ENCODE results near the gene PLPP3.
A peak's percentile ranks its signal among the peaks of the same experiment; 100 is the strongest.

PLPP3 gene

GRCh38 chr1:56496158-56496557, 83.2 kb downstream of the PLPP3 start:
- no peak for TF ChIP-seq CTCF (IDR thresholded peaks at IDR 0.05)
- no peak overlapping the region for H3K4me3 Mint-ChIP-seq
- no peak for DNase-seq
- peaks cover 4% of the 10 kb centered on the region for H3K9me3 Mint-ChIP-seq
- H3K27me3 Mint-ChIP-seq (ENCODE audit: low read depth, poor library complexity) = no peaks in the 10 kb centered on the region
- peaks cover 55% of the 10 kb centered on the region for H3K4me1 Mint-ChIP-seq
- H3K36me3 Mint-ChIP-seq (ENCODE audit: low read depth) = peaks cover 53% of the 10 kb centered on the region
- peak overlapping the region; percentile 0 for H3K27ac Mint-ChIP-seq

- peaks cover 4% of the 10 kb centered on the region for H3K9me3 Mint-ChIP-seq
- DNase-seq = no peak
- H3K27ac Mint-ChIP-seq = no peak overlapping the region
- no peak for TF ChIP-seq CTCF (IDR thresholded peaks at IDR 0.05)
- H3K4me1 Mint-ChIP-seq = peaks cover 55% of the 10 kb centered on the region
- no peak overlapping the region for H3K4me3 Mint-ChIP-seq
- H3K36me3 Mint-ChIP-seq (ENCODE audit: low read depth) = peaks cover 50% of the 10 kb centered on the region
- no peaks in the 10 kb centered on the region for H3K27me3 Mint-ChIP-seq (ENCODE audit: low read depth, poor library complexity)
Measured at GRCh38 chr1:56495538-56495937, 83.8 kb downstream of the PLPP3 start.

GRCh38 chr1:56494306-56494705, 85.1 kb downstream of the PLPP3 start:
- H3K27me3 Mint-ChIP-seq (ENCODE audit: low read depth, poor library complexity) = no peaks in the 10 kb centered on the region
- no peak overlapping the region for H3K27ac Mint-ChIP-seq
- no peak for TF ChIP-seq CTCF (IDR thresholded peaks at IDR 0.05)
- no peak overlapping the region for H3K4me3 Mint-ChIP-seq
- no peak for DNase-seq
- peaks cover 42% of the 10 kb centered on the region for H3K4me1 Mint-ChIP-seq
- peaks cover 11% of the 10 kb centered on the region for H3K9me3 Mint-ChIP-seq
- H3K36me3 Mint-ChIP-seq (ENCODE audit: low read depth) = peaks cover 47% of the 10 kb centered on the region

- Mint-ChIP-seq H3K4me3 (no peak overlapping the region), H3K4me1 (peaks cover 38% of the 10 kb centered on the region), H3K36me3 (ENCODE audit: low read depth) (peaks cover 47% of the 10 kb centered on the region), H3K27ac (peak overlapping the region; percentile 12), H3K27me3 (ENCODE audit: low read depth, poor library complexity) (no peaks in the 10 kb centered on the region), H3K9me3 (peaks cover 11% of the 10 kb centered on the region)
- TF ChIP-seq CTCF (IDR thresholded peaks at IDR 0.05) = no peak
- DNase-seq = no peak
Measured at GRCh38 chr1:56493826-56494225, 85.5 kb downstream of the PLPP3 start.

- no peak for TF ChIP-seq CTCF (IDR thresholded peaks at IDR 0.05)
- Mint-ChIP-seq H3K27me3 (ENCODE audit: low read depth, poor library complexity) (no peaks in the 10 kb centered on the region), H3K27ac (no peak overlapping the region), H3K4me1 (peaks cover 21% of the 10 kb centered on the region), H3K4me3 (no peak overlapping the region), H3K9me3 (peaks cover 11% of the 10 kb centered on the region), H3K36me3 (ENCODE audit: low read depth) (peaks cover 47% of the 10 kb centered on the region)
- no peak for DNase-seq
Measured at GRCh38 chr1:56491441-56491840, 87.9 kb downstream of the PLPP3 start.

- Mint-ChIP-seq H3K4me3 (no peak overlapping the region), H3K9me3 (peaks cover 11% of the 10 kb centered on the region), H3K4me1 (peaks cover 13% of the 10 kb centered on the region), H3K36me3 (ENCODE audit: low read depth) (peaks cover 39% of the 10 kb centered on the region), H3K27me3 (ENCODE audit: low read depth, poor library complexity) (no peaks in the 10 kb centered on the region), H3K27ac (no peak overlapping the region)
- no peak for TF ChIP-seq CTCF (IDR thresholded peaks at IDR 0.05)
- DNase-seq = no peak
Measured at GRCh38 chr1:56490619-56491018, 88.7 kb downstream of the PLPP3 start.
